Measurements from ENCODE around the gene LRRC3.

LRRC3 gene

GRCh38 chr21:44449473-44450363 is 5.6 kb upstream of the LRRC3 start:
- Histone ChIP-seq H3K9ac (ENCODE audit: low read depth, low read length, poor library complexity, severe bottlenecking) (no peak overlapping the region), H3K4me2 (ENCODE audit: low read depth, low read length, poor library complexity, severe bottlenecking) (no peak overlapping the region), H3K79me2 (ENCODE audit: insufficient read depth, low read length) (no peaks in the 10 kb centered on the region), H3K9me3 (ENCODE audit: insufficient read depth, low read depth, low read length) (peaks cover 7% of the 10 kb centered on the region; the same call in 1 of the 2 replicates), H3K9me2 (replicated peaks; ENCODE audit: low read depth, low read length) (no peaks in the 10 kb centered on the region), H3F3A (ENCODE audit: low read depth) (no peaks in the 10 kb centered on the region), H3K27me3 (ENCODE audit: insufficient read depth, low read length, poor library complexity, severe bottlenecking) (no peaks in the 10 kb centered on the region), H3K4me3 (ENCODE audit: low read length, poor library complexity, severe bottlenecking) (no peak overlapping the region), H3K36me3 (ENCODE audit: insufficient read depth, low read length) (no peaks in the 10 kb centered on the region), H3K4me1 (ENCODE audit: insufficient read depth, low read length, poor library complexity, severe bottlenecking) (no peaks in the 10 kb centered on the region), H2AFZ (ENCODE audit: low read length) (no peak overlapping the region), H4K20me1 (ENCODE audit: insufficient read depth, low read length, poor library complexity, severe bottlenecking) (no peaks in the 10 kb centered on the region)
- TF ChIP-seq EZH2phosphoT487 (IDR thresholded peaks at IDR 0.05; ENCODE audit: borderline replicate concordance) (no peak), CTCF (conservative IDR thresholded peaks at IDR 0.05; ENCODE audit: low read length) (no peak)

GRCh38 chr21:44450402-44450801 is 4.9 kb upstream of the LRRC3 start:
- peaks cover 7% of the 10 kb centered on the region; the same call in 1 of the 2 replicates for H3K9me3 ChIP-seq (ENCODE audit: insufficient read depth, low read depth, low read length)
- no peaks in the 10 kb centered on the region for H3K4me1 ChIP-seq (ENCODE audit: insufficient read depth, low read length, poor library complexity, severe bottlenecking)
- no peaks in the 10 kb centered on the region for H3K9me2 ChIP-seq (replicated peaks; ENCODE audit: low read depth, low read length)
- no peaks in the 10 kb centered on the region for H3K27me3 ChIP-seq (ENCODE audit: insufficient read depth, low read length, poor library complexity, severe bottlenecking)
- no peak overlapping the region for H3K4me3 ChIP-seq (ENCODE audit: low read length, poor library complexity, severe bottlenecking)
- H4K20me1 ChIP-seq (ENCODE audit: insufficient read depth, low read length, poor library complexity, severe bottlenecking), result no peaks in the 10 kb centered on the region
- no peaks in the 10 kb centered on the region for H3K79me2 ChIP-seq (ENCODE audit: insufficient read depth, low read length)
- H3K36me3 ChIP-seq (ENCODE audit: insufficient read depth, low read length), result no peaks in the 10 kb centered on the region
- H3K4me2 ChIP-seq (ENCODE audit: low read depth, low read length, poor library complexity, severe bottlenecking), result no peak overlapping the region
- no peak overlapping the region for H3K9ac ChIP-seq (ENCODE audit: low read depth, low read length, poor library complexity, severe bottlenecking)
- no peak for TF ChIP-seq EZH2phosphoT487 (IDR thresholded peaks at IDR 0.05; ENCODE audit: borderline replicate concordance)
- no peak for TF ChIP-seq CTCF (conservative IDR thresholded peaks at IDR 0.05; ENCODE audit: low read length)
- H2AFZ ChIP-seq (ENCODE audit: low read length), result no peak overlapping the region
- no peaks in the 10 kb centered on the region for H3F3A ChIP-seq (ENCODE audit: low read depth)

GRCh38 chr21:44450999-44451398 is 4.3 kb upstream of the LRRC3 start:
- Histone ChIP-seq H3K9me2 (replicated peaks; ENCODE audit: low read depth, low read length) (no peaks in the 10 kb centered on the region), H3K79me2 (ENCODE audit: insufficient read depth, low read length) (no peaks in the 10 kb centered on the region), H2AFZ (ENCODE audit: low read length) (no peak overlapping the region), H4K20me1 (ENCODE audit: insufficient read depth, low read length, poor library complexity, severe bottlenecking) (no peaks in the 10 kb centered on the region), H3K36me3 (ENCODE audit: insufficient read depth, low read length) (no peaks in the 10 kb centered on the region), H3K9me3 (ENCODE audit: insufficient read depth, low read depth, low read length) (peaks cover 7% of the 10 kb centered on the region; the same call in 1 of the 2 replicates), H3K27me3 (ENCODE audit: insufficient read depth, low read length, poor library complexity, severe bottlenecking) (no peaks in the 10 kb centered on the region), H3K4me2 (ENCODE audit: low read depth, low read length, poor library complexity, severe bottlenecking) (no peak overlapping the region), H3K4me1 (ENCODE audit: insufficient read depth, low read length, poor library complexity, severe bottlenecking) (no peaks in the 10 kb centered on the region), H3K9ac (ENCODE audit: low read depth, low read length, poor library complexity, severe bottlenecking) (no peak overlapping the region), H3K4me3 (ENCODE audit: low read length, poor library complexity, severe bottlenecking) (no peak overlapping the region), H3F3A (ENCODE audit: low read depth) (no peaks in the 10 kb centered on the region)
- TF ChIP-seq CTCF (conservative IDR thresholded peaks at IDR 0.05; ENCODE audit: low read length), result no peak
- TF ChIP-seq EZH2phosphoT487 (IDR thresholded peaks at IDR 0.05; ENCODE audit: borderline replicate concordance), result no peak
